ENCODE measurements around the gene LHX3.

Gene LHX3

GRCh38 chr9:136235709-136236455 lies 31.0 kb upstream of the LHX3 start:
- TF ChIP-seq, protein P1, sequence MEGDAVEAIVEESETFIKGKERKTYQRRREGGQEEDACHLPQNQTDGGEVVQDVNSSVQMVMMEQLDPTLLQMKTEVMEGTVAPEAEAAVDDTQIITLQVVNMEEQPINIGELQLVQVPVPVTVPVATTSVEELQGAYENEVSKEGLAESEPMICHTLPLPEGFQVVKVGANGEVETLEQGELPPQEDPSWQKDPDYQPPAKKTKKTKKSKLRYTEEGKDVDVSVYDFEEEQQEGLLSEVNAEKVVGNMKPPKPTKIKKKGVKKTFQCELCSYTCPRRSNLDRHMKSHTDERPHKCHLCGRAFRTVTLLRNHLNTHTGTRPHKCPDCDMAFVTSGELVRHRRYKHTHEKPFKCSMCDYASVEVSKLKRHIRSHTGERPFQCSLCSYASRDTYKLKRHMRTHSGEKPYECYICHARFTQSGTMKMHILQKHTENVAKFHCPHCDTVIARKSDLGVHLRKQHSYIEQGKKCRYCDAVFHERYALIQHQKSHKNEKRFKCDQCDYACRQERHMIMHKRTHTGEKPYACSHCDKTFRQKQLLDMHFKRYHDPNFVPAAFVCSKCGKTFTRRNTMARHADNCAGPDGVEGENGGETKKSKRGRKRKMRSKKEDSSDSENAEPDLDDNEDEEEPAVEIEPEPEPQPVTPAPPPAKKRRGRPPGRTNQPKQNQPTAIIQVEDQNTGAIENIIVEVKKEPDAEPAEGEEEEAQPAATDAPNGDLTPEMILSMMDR (IDR thresholded peaks at IDR 0.05; ENCODE audit: low read depth, low read length, missing control alignments) = no peak
- no peak for DNase-seq (ENCODE audit: low read depth)
- no peak overlapping the region for H3K4me3 ChIP-seq (ENCODE audit: low read depth, low read length)
- in situ Hi-C loops (cut with HindIII; ENCODE audit: low sequenced_read_pairs) = no loop called here

DNA sequence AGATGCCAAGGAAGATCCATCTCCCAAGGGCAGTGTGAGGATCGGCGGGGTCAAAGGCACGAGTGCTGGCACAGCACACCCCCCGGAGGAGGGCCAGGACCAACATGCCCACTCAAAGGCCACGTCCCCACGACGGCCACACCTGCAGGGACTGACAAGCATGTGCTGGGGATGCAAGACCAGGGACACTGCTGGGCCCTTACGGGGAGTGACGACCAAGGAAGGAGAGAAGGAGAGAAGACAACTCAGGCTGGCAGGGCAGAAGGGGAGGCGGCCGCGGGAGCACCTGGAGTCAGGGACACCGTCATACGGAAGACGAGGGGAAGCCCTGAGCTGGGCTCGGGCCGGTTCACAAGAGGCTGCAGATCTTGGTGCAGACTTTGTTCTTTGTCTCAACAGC lies 30.2 kb upstream of the LHX3 start:
- TF ChIP-seq, protein P1 (IDR thresholded peaks at IDR 0.05; ENCODE audit: low read depth, low read length, missing control alignments) = no peak
- DNase-seq (ENCODE audit: low read depth) = no peak
- in situ Hi-C loops (cut with HindIII; ENCODE audit: low sequenced_read_pairs) = no loop called here
- no peak overlapping the region for H3K4me3 ChIP-seq (ENCODE audit: low read depth, low read length)

DNA sequence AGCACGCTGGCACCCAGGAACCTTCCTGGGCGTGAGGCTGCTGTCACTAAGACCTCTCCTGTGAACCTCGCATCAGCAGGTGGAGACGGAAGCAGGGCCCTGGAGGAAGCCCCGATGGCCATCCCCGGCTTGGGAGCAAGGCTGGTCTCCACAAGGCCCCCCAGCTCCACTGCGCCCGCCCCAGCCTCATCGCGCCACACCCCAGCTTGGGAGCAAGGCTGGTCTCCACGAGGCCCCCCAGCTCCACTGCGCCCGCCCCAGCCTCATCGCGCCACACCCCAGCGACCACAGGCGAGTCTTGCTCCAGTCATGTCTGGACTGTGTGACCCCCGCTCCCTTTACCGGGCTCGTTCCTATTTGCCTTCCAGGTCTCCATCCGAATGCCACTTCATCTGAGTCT lies 29.7 kb upstream of the LHX3 start:
- in situ Hi-C loops (cut with HindIII; ENCODE audit: low sequenced_read_pairs) = no loop called here
- TF ChIP-seq, protein P1 (IDR thresholded peaks at IDR 0.05; ENCODE audit: low read depth, low read length, missing control alignments) = no peak
- no peak for DNase-seq (ENCODE audit: low read depth)
- H3K4me3 ChIP-seq (ENCODE audit: low read depth, low read length) = no peak overlapping the region

- H3K4me3 ChIP-seq (ENCODE audit: low read depth, low read length) = no peak overlapping the region
- TF ChIP-seq, protein P1 (IDR thresholded peaks at IDR 0.05; ENCODE audit: low read depth, low read length, missing control alignments) = no peak
- DNase-seq (ENCODE audit: low read depth) = no peak
- in situ Hi-C loops (cut with HindIII; ENCODE audit: low sequenced_read_pairs) = no loop called here
These were observed 28.9 kb upstream of the LHX3 start for GRCh38 chr9:136233868-136234267.

GRCh38 chr9:136233411-136233810 lies 28.5 kb upstream of the LHX3 start:
- no peak for DNase-seq (ENCODE audit: low read depth)
- TF ChIP-seq, protein P1 (IDR thresholded peaks at IDR 0.05; ENCODE audit: low read depth, low read length, missing control alignments) = no peak
- H3K4me3 ChIP-seq (ENCODE audit: low read depth, low read length) = no peak overlapping the region
- in situ Hi-C loops (cut with HindIII; ENCODE audit: low sequenced_read_pairs) = no loop called here

GRCh38 chr9:136232969-136233368 lies 28.0 kb upstream of the LHX3 start:
- H3K4me3 ChIP-seq (ENCODE audit: low read depth, low read length) = no peak overlapping the region
- TF ChIP-seq, protein P1 (IDR thresholded peaks at IDR 0.05; ENCODE audit: low read depth, low read length, missing control alignments) = no peak
- in situ Hi-C loops (cut with HindIII; ENCODE audit: low sequenced_read_pairs) = no loop called here
- DNase-seq (ENCODE audit: low read depth) = no peak

All from astrocyte of the cerebellum (primary cell).